Endothelial cell of umbilical vein (primary cell): ENCODE results near the gene ARID3B. TPM values are rescaled to one million over a fixed set of nuclear protein-coding genes. Genes with fewer than 3 reads are reported as not detected.

Experiments
- BruUV-seq: library from RNA; stranded (reverse); fragments of 400-500 nt; replicated peaks from 2 replicates; lab custom pipeline; 2021; lab: Mats Ljungman, UMichigan
- CTCF ChIA-PET: fragments of 300-600, 350-600 bp; sonication (Branson Sonifier 250); formaldehyde crosslinking; loops from one replicate; lab custom pipeline; 2021; ENCODE audit warnings: antibody characterized with exemption, inconsistent platforms; lab: Charles Lee
- POLR2A ChIA-PET: fragments of 300-600, 350-600 bp; sonication (Branson Sonifier 250); formaldehyde crosslinking; loops from one replicate; lab custom pipeline; 2021; ENCODE audit warnings: antibody characterized with exemption, inconsistent platforms; lab: Charles Lee
- DNase-seq: peaks from one replicate; pipeline ENCODE4 v3.0.0-alpha.2; 2011; ENCODE audit warnings: low read depth, low spot score
- FAIRE-seq: peaks from 2 replicates; lab custom pipeline; 2011; peaks lifted over from hg19 to GRCh38; lab: Jason Lieb, UNC
- H2AFZ ChIP-seq: 2 replicates; pipeline ENCODE4 v1.6.0; 2012; ENCODE audit warnings: low read depth, low read length, control low read depth, inconsistent platforms
- H3K27ac ChIP-seq: 2 replicates; pipeline ENCODE4 v1.5.1; 2011; ENCODE audit warnings: low read depth, mild to moderate bottlenecking, control low read depth, low read length, moderate library complexity; ENCODE audit not compliant: insufficient read depth
- H3K27me3 ChIP-seq, 2 experiments: 2 replicates each; pipeline versions ENCODE4 v1.6.0 to v1.6.1; 2011; ENCODE audit warnings: low read length in 2 of 2, mixed read lengths in 1 of 2; ENCODE audit not compliant: control insufficient read depth in 2 of 2, insufficient read depth in 2 of 2
- H3K36me3 ChIP-seq, 2 experiments: 2 replicates in 1 of 2; 3 replicates in 1 of 2; pipeline ENCODE4 v1.5.1; 2011; ENCODE audit warnings: low read length in 2 of 2, mild to moderate bottlenecking in 1 of 2, moderate library complexity in 1 of 2; ENCODE audit not compliant: control insufficient read depth in 2 of 2, insufficient read depth in 2 of 2; ENCODE audit errors: extremely low read depth in 1 of 2
- H3K4me1 ChIP-seq: 3 replicates; pipeline ENCODE4 v1.5.1; 2011; ENCODE audit warnings: mild to moderate bottlenecking, low read length; ENCODE audit not compliant: control insufficient read depth, insufficient read depth; ENCODE audit errors: extremely low read depth
- H3K4me2 ChIP-seq: 2 replicates; pipeline ENCODE4 v1.6.1; 2011; ENCODE audit warnings: low read length, control low read depth, mixed read lengths; ENCODE audit not compliant: insufficient read depth
- H3K4me3 ChIP-seq, 3 experiments: fragments of 200-600 bp in 1 of 3; sonication (generic), shearing (Covaris generic) in 1 of 3; replicated peaks in 1 of 3; 2 replicates each; pipeline ENCODE4 v1.5.1; 2011 to 2016; ENCODE audit warnings: control low read depth in 3 of 3, low read length in 3 of 3, mild to moderate bottlenecking in 2 of 3, inconsistent platforms in 1 of 3, low read depth in 1 of 3, moderate library complexity in 1 of 3; ENCODE audit not compliant: insufficient read depth in 1 of 3
- H3K79me2 ChIP-seq: 2 replicates; pipeline ENCODE4 v1.6.0; 2012; ENCODE audit warnings: low read length, inconsistent platforms; ENCODE audit not compliant: control insufficient read depth, insufficient read depth
- H3K9ac ChIP-seq: replicated peaks from 2 replicates; pipeline ENCODE3; 2011; ENCODE audit warnings: low read length, control low read depth; ENCODE audit not compliant: insufficient read depth; ENCODE audit errors: extremely low read depth
- H3K9me1 ChIP-seq: replicated peaks from 3 replicates; pipeline ENCODE4 v1.6.0; 2011; ENCODE audit warnings: mild to moderate bottlenecking, low read length; ENCODE audit not compliant: control insufficient read depth, insufficient read depth; ENCODE audit errors: extremely low read depth
- H3K9me3 ChIP-seq: replicated peaks from 2 replicates; pipeline ENCODE4 v1.5.1; 2012; ENCODE audit warnings: low read length, inconsistent platforms; ENCODE audit not compliant: control insufficient read depth, insufficient read depth
- H4K20me1 ChIP-seq: replicated peaks from 2 replicates; pipeline ENCODE3; 2011; ENCODE audit warnings: mild to moderate bottlenecking, low read length; ENCODE audit not compliant: control insufficient read depth, insufficient read depth; ENCODE audit errors: extremely low read depth
- EZH2 ChIP-seq: IDR thresholded peaks from 2 replicates; pipeline ENCODE4 v1.6.1; 2012; ENCODE audit warnings: borderline replicate concordance, low read depth, mild to moderate bottlenecking, moderate library complexity, low read length, inconsistent platforms; ENCODE audit not compliant: severe bottlenecking
- FOS ChIP-seq: IDR thresholded peaks from 2 replicates; pipeline ENCODE4 v1.6.1; 2011; ENCODE audit warnings: mild to moderate bottlenecking, low read length, moderate library complexity, borderline replicate concordance; ENCODE audit not compliant: insufficient read depth
- GATA2 ChIP-seq: IDR thresholded peaks from 2 replicates; pipeline ENCODE4 v1.7.0; 2011; ENCODE audit warnings: low read depth, mild to moderate bottlenecking, moderate library complexity, mixed read lengths, low read length; ENCODE audit not compliant: insufficient read length, insufficient read depth
- JUN ChIP-seq: IDR thresholded peaks from 2 replicates; pipeline ENCODE4 v1.6.1; 2011; ENCODE audit warnings: borderline replicate concordance, low read depth; ENCODE audit not compliant: insufficient read length, insufficient read depth
- MYC ChIP-seq: IDR thresholded peaks from one replicate; pipeline ENCODE4 v1.6.1; 2011; ENCODE audit warnings: mild to moderate bottlenecking, low read depth, low read length
- POLR2A ChIP-seq: IDR thresholded peaks from 2 replicates; pipeline ENCODE4 v1.6.1; 2012; ENCODE audit warnings: low read depth, mild to moderate bottlenecking, control low read depth, low read length
- POLR2AphosphoS5 ChIP-seq: IDR thresholded peaks from 2 replicates; pipeline ENCODE4 v1.6.1; 2012; ENCODE audit warnings: low read depth, mild to moderate bottlenecking, control low read depth, low read length, moderate library complexity; ENCODE audit not compliant: insufficient read depth
- dilution Hi-C: fragments of 300-500 bp; cut with MboI; formaldehyde crosslinking; loops from one replicate; pipeline ENCODE4 v1.15.0; 2019; ENCODE audit warnings: low sequenced_read_pairs; ENCODE audit not compliant: extremely low pct_ligation_motif_present
- intact Hi-C: fragments of 100-400 bp; cut with micrococcal nuclease; formaldehyde crosslinking; loops from one replicate; pipeline ENCODE4 v1.10.0; 2022
- polyA plus RNA-seq, 4 experiments: library from polyadenylated mRNA; depleted of rRNA in 3 of 4; stranded (reverse) in 3 of 4; unstranded in 1 of 4; fragments of >200 nt; gene quantifications; 2 replicates each; pipeline versions ENCODE4 v1.2.1 to v1.2.3, GENCODE V29; 2011 to 2012; ENCODE audit warnings: missing spikeins in 1 of 4
- total RNA-seq: library from RNA; stranded (reverse); gene quantifications from 2 replicates; pipeline ENCODE4 v1.2.3, GENCODE V29; 2021
- TF ChIP-seq, protein P1 (sequence below): IDR thresholded peaks from 2 replicates; pipeline ENCODE4 v1.6.1; 2011; ENCODE audit not compliant: insufficient read depth, insufficient read length
- TF ChIP-seq, protein P2 (sequence below), 2 donors: IDR thresholded peaks; 1 replicate in 1 of 2; 2 replicates in 1 of 2; pipeline ENCODE4 v1.5.1; 2011; ENCODE audit warnings: low read length in 2 of 2, mild to moderate bottlenecking in 2 of 2, moderate library complexity in 2 of 2, control low read depth in 1 of 2, inconsistent platforms in 1 of 2, low read depth in 1 of 2; ENCODE audit not compliant: insufficient read depth in 1 of 2; ENCODE audit errors: extremely low read depth in 1 of 2

Gene ARID3B
- total and polyA plus RNA-seq, 2 donors (not counting 3 experiments of a cell fraction or from before 2014, with no cell fraction given) = 6.2 to 10.0 TPM

DNA sequence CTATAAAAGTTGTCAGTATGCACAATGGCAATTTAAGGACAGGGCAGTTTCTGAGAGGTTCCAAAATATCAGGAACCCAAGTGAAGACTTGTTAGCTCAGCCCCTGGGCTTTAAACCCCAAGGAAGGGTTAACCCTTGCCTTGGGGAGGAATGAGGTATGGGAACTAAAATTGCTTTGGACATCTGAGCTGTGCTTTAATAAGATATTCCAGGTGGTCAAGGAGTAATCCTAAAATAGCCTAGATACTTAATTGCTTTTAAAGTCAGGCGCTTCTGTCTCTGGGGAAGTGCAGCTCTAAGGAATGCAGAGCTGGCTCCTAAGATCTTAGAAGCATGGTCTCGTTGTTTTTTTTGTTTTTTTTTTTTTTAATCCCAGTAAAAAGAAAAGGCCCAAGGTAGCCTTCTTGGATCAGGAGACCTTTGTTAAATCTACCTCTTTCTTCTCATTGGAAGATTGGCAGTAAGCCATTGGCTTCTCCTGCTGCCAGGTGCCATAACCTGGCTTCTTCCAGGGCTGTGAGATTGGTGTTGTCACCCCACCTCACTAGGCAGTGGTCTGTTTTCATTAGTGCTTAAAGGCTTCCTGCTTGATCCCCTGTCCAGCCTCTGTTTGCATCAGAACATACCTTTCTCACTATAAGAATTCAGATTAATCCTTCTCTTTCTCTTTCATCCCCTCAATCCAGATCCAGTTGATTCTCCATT is 24.5 kb downstream of the ARID3B start:
- POLR2A ChIA-PET = no interaction called here
- Histone ChIP-seq H3K4me2 (no peak overlapping the region), H3K4me3 (no peak overlapping the region), H3K9ac (no peak overlapping the region), H3K27me3 (no peaks in the 10 kb centered on the region), H3K27ac (no peak overlapping the region), H3K36me3 (peaks cover 0 to 1% of the 10 kb centered on the region in 2 experiments), H3K4me1 (no peaks in the 10 kb centered on the region), H3K9me3 (no peaks in the 10 kb centered on the region), H3K9me1 (no peaks in the 10 kb centered on the region), H2AFZ (no peak overlapping the region), H4K20me1 (no peaks in the 10 kb centered on the region), H3K79me2 (no peaks in the 10 kb centered on the region)
- no TSS peak for BruUV-seq
- dilution Hi-C loops (no loop called here), intact Hi-C loops (no loop called here)
- no peak for DNase-seq
- no peak for TF ChIP-seq FOS
- no peak for TF ChIP-seq EZH2
- TF ChIP-seq GATA2 = no peak
- TF ChIP-seq, protein P1, sequence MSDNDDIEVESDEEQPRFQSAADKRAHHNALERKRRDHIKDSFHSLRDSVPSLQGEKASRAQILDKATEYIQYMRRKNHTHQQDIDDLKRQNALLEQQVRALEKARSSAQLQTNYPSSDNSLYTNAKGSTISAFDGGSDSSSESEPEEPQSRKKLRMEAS = no peak
- TF ChIP-seq, protein P2, sequence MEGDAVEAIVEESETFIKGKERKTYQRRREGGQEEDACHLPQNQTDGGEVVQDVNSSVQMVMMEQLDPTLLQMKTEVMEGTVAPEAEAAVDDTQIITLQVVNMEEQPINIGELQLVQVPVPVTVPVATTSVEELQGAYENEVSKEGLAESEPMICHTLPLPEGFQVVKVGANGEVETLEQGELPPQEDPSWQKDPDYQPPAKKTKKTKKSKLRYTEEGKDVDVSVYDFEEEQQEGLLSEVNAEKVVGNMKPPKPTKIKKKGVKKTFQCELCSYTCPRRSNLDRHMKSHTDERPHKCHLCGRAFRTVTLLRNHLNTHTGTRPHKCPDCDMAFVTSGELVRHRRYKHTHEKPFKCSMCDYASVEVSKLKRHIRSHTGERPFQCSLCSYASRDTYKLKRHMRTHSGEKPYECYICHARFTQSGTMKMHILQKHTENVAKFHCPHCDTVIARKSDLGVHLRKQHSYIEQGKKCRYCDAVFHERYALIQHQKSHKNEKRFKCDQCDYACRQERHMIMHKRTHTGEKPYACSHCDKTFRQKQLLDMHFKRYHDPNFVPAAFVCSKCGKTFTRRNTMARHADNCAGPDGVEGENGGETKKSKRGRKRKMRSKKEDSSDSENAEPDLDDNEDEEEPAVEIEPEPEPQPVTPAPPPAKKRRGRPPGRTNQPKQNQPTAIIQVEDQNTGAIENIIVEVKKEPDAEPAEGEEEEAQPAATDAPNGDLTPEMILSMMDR (IDR thresholded peaks at IDR 0.05; ENCODE audit: extremely low read depth in 1 of 2, insufficient read depth in 1 of 2, low read depth in 1 of 2, low read length in 2 of 2) = no peak
- no peak for TF ChIP-seq MYC
- TF ChIP-seq POLR2A = no peak
- TF ChIP-seq POLR2AphosphoS5 = no peak
- TF ChIP-seq JUN = no peak
- no peak for FAIRE-seq
- CTCF ChIA-PET = interaction anchor here (0.7 kb wide), 1 partner anchor 12 kb away, joined by 3 read pairs; no protein-coding TSS in a partner anchor
